ENCODE data around the gene SLC17A4. TPM values are rescaled to one million over a fixed set of nuclear protein-coding genes. Genes with fewer than 3 reads are reported as not detected.

The SLC17A4 gene
- total RNA-seq, 2 donors from 2014 or later, result not detected

- peaks cover 16% of the 10 kb centered on the region for H3K9me3 ChIP-seq (ENCODE audit: control insufficient read depth, low read length)
- no peak overlapping the region for H3K4me3 ChIP-seq (ENCODE audit: low read length)
- Mint-ChIP-seq H3K36me3 (ENCODE audit: low read depth) (no peaks in the 10 kb centered on the region), H3K9me3 (peaks cover 21% of the 10 kb centered on the region), H3K27me3 (ENCODE audit: insufficient read depth) (peaks cover 42% of the 10 kb centered on the region), H3K27ac (no peak overlapping the region), H3K4me3 (no peak overlapping the region), H3K4me1 (peaks cover 7% of the 10 kb centered on the region)
- peaks cover 3% of the 10 kb centered on the region for H3K4me1 ChIP-seq (ENCODE audit: control insufficient read depth, insufficient read depth, low read length)
- no peak overlapping the region for H3K27ac ChIP-seq (ENCODE audit: low read depth, low read length)
- H3K36me3 ChIP-seq (ENCODE audit: control insufficient read depth, insufficient read depth, low read length), result no peaks in the 10 kb centered on the region
- no peak overlapping the region for H3K9ac ChIP-seq (ENCODE audit: extremely low read depth, low read length, poor library complexity, severe bottlenecking)
- 93 to 94% methylated on average over 28 to 30 of the region's 30 CpGs for WGBS, 2 experiments (ENCODE audit: insufficient coverage in 1 of 2, insufficient read length in 1 of 2)
- DNase-seq, result peak; percentile 91
- peaks cover 4% of the 10 kb centered on the region for H3K27me3 ChIP-seq (ENCODE audit: control insufficient read depth, insufficient read depth, low read length, poor library complexity, severe bottlenecking)
- TF ChIP-seq CTCF (conservative IDR thresholded peaks at IDR 0.05), result peak; percentile 68
These were observed 21.9 kb upstream of the SLC17A4 start for GRCh38 chr6:25732468-25733198.

GRCh38 chr6:25735261-25735660, 19.3 kb upstream of the SLC17A4 start:
- H3K9me3 Mint-ChIP-seq, result peaks cover 23% of the 10 kb centered on the region
- H3K4me3 Mint-ChIP-seq, result no peak overlapping the region
- H3K27me3 ChIP-seq (ENCODE audit: control insufficient read depth, insufficient read depth, low read length, poor library complexity, severe bottlenecking), result no peaks in the 10 kb centered on the region
- no peak for TF ChIP-seq CTCF (conservative IDR thresholded peaks at IDR 0.05)
- no peaks in the 10 kb centered on the region for H3K36me3 ChIP-seq (ENCODE audit: control insufficient read depth, insufficient read depth, low read length)
- peaks cover 29% of the 10 kb centered on the region for H3K27me3 Mint-ChIP-seq (ENCODE audit: insufficient read depth)
- peaks cover 19% of the 10 kb centered on the region for H3K9me3 ChIP-seq (ENCODE audit: control insufficient read depth, low read length)
- no peak overlapping the region for H3K9ac ChIP-seq (ENCODE audit: extremely low read depth, low read length, poor library complexity, severe bottlenecking)
- no peak overlapping the region for H3K27ac Mint-ChIP-seq
- H3K4me1 ChIP-seq (ENCODE audit: control insufficient read depth, insufficient read depth, low read length), result no peaks in the 10 kb centered on the region
- DNase-seq, result no peak
- no peak overlapping the region for H3K27ac ChIP-seq (ENCODE audit: low read depth, low read length)
- no peaks in the 10 kb centered on the region for H3K4me1 Mint-ChIP-seq
- H3K4me3 ChIP-seq (ENCODE audit: low read length), result no peak overlapping the region
- no peaks in the 10 kb centered on the region for H3K36me3 Mint-ChIP-seq (ENCODE audit: low read depth)

GRCh38 chr6:25743868-25744267, 10.7 kb upstream of the SLC17A4 start:
- no peaks in the 10 kb centered on the region for H3K4me1 ChIP-seq (ENCODE audit: control insufficient read depth, insufficient read depth, low read length)
- no peaks in the 10 kb centered on the region for H3K27me3 ChIP-seq (ENCODE audit: control insufficient read depth, insufficient read depth, low read length, poor library complexity, severe bottlenecking)
- Mint-ChIP-seq H3K4me1 (peaks cover 5% of the 10 kb centered on the region), H3K27me3 (ENCODE audit: insufficient read depth) (no peaks in the 10 kb centered on the region), H3K36me3 (ENCODE audit: low read depth) (no peaks in the 10 kb centered on the region), H3K4me3 (no peak overlapping the region), H3K27ac (no peak overlapping the region), H3K9me3 (peaks cover 7% of the 10 kb centered on the region)
- no peak overlapping the region for H3K9ac ChIP-seq (ENCODE audit: extremely low read depth, low read length, poor library complexity, severe bottlenecking)
- peaks cover 4% of the 10 kb centered on the region for H3K9me3 ChIP-seq (ENCODE audit: control insufficient read depth, low read length)
- no peak for TF ChIP-seq CTCF (conservative IDR thresholded peaks at IDR 0.05)
- DNase-seq, result no peak
- H3K36me3 ChIP-seq (ENCODE audit: control insufficient read depth, insufficient read depth, low read length), result no peaks in the 10 kb centered on the region
- no peak overlapping the region for H3K4me3 ChIP-seq (ENCODE audit: low read length)
- no peak overlapping the region for H3K27ac ChIP-seq (ENCODE audit: low read depth, low read length)
